Stimulated activated CD4-positive, alpha-beta T cell treated with anti-CD3 and anti-CD28 coated beads, TNF-alpha, amount 100 ng/mL, for 4 hours (primary cell): ENCODE data around the gene ATP1A4.
"Not testable (repeated sequence)": the region's sequence is repeated elsewhere in the genome, so short reads cannot be mapped to it uniquely, and the experiment has no call there.

Experiments used
- DNase-seq, 3 experiments: peaks; one replicate each; pipeline ENCODE4 v3.0.0-alpha.2; 2020; ENCODE audit warnings: low read depth in 3 of 3

The ATP1A4 gene

GRCh38 chr1:160151303-160151702 lies at the start of gene ATP1A4:
Gene ATP1A4, plus strand, starts transcription at chr1:160151603. Its CDS starts 438 bp downstream, at chr1:160152041.
- DNase-seq: no peak

DNA sequence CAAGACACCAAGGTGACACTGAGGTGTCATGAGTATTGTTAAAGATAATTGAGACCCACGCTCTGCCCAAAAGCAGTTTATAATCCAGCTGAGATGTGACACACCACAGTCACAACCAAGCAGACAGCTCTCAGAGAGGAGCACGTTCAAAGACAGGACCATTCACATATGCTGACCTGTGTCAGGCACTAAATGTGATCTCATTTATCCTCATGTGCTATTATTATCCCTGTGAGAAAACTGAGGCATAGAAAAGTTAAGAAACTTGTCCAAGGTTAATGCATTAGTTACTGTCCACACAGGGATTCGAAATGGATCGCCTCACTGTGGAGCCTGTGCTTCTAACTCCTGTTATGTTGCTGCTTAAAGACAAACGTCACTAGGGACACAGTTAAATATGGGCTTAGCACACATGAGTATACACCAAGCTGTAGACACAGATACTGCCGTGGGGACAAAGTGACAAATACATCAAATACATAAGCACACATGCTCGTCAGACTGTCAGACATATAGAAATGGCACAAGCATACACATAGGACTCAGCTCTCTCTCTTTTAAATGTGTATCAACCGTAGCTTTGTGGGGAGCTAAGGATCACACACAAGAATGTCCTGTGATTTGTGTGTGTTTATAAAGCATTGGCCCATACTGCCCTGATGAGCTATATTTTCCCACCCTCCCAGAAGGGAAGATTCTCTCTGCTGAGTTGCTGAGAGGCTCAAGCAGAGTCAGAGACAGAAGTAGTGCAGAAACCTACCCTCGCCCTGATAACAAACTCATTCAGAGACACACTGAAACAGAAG lies 49.5 kb upstream of the ATP1A4 start:
- DNase-seq: no peak

GRCh38 chr1:160103658-160104408 lies 47.6 kb upstream of the ATP1A4 start:
- no peak for DNase-seq

GRCh38 chr1:160104486-160104885 lies 46.9 kb upstream of the ATP1A4 start:
- DNase-seq: no peak

DNA sequence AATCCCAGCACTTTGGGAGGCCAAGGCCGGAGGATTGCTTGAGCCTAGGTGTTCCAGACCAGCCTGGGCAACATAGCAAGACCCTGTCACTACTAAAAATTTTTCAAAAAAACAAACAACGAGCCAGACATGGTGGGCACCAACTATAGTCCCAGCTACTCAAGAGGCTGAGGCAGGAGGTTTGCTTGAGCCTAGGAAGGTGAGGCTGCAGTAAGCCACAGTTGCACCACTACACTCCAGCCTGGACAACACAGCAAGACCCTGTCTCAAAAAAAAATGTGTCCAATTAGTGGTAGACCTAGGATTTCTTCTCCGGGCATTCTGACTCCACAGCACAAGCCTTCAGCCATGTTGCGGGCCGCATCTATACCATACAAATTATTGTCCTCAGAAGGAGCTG lies 46.2 kb upstream of the ATP1A4 start:
- DNase-seq: no peak

DNA sequence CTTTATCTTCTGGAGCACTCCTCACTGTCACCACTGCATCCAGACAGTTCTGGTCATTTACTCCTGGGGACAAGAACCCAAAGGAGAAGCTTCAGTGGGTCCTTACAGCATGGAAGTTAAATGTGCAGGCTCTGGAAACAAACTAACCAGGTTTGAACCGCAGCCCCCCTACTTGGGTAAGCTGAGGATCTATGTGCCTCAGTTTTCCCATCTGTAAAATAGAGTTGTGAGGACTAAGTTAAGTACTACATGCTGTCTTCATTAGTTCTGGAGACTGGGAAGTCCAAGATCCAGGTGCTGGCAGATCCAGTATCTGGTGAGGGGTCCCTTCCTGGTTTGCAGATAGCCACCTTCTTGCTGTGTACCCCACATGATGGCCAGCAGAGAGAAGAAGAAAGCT lies 43.9 kb upstream of the ATP1A4 start:
- no peak for DNase-seq

DNA sequence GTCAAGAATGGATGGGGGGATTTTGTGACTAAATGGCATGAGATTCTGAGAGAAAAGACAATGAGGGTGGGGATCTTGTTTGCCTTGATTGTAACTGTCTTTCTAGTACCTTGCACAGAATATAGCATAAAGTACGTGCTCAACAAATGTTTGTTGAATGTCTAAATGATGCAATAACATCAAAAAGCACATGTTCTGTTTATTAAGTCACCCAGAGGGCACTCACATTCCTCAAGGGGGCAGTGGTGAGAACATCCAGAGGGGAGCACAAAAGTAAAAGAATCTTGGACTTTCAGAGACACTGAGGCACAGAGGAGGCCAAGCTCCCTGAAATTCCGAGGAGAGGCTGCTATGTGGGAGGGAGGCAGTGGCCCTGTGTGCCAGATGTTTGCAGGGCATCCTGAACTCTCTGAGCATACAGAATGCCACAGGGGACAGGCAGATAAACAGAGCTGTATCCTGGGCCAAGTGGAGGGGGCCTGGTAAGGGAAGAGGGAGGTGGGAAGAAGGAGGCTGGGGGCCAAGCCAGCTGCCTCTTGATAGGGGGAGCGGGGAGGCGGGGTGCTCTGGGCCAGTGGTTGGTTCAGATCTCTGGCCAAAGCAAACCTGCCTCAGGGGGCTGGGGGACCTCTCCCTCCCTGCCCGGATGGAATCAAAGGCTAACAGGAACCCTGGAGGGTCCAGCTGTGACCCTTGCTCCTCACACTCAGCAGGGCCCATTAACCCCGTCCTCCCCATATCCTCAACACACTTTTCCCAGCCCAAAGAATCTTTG lies 42.3 kb upstream of the ATP1A4 start:
- no peak for DNase-seq

- no peak for DNase-seq
Measured at GRCh38 chr1:160109686-160110085, 41.7 kb upstream of the ATP1A4 start.

DNA sequence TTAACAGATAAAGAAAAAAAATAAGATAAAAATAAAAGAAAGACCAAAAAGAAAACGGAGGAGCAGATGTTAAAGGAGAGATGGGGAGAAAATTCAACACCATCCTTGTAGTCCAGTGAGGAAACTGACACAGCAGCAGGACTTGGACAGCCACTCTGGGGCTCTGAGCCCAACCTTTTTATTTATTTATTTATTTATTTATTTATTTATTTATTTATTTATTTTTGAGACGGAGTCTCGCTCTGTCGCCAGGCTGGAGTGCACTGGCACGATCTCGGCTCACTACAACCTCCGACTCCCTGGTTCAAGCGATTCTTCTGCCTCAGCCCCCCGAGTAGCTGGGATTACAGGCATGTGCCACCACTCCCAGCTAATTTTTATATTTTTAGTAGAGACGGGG lies 39.9 kb upstream of the ATP1A4 start:
- not testable (repeated sequence) for DNase-seq

DNA sequence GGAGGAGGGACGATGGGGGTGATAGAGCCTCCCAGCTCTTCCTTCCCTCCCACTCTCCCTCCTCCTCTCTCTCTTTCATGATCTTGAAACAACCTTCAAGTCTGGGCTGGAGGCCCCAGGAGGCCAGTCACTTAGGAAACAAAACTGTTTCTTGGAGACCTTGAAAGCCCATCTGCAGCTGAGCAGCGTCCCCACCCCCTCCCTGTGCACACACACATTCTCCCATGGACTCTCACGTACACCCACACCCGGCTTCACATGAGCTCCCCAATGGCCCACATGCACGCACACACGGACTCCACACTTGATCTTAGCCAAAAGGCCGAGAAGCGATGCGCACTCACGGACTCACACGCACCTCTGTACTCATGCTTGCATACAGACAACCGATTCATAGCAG lies 39.0 kb upstream of the ATP1A4 start:
- no peak for DNase-seq

DNA sequence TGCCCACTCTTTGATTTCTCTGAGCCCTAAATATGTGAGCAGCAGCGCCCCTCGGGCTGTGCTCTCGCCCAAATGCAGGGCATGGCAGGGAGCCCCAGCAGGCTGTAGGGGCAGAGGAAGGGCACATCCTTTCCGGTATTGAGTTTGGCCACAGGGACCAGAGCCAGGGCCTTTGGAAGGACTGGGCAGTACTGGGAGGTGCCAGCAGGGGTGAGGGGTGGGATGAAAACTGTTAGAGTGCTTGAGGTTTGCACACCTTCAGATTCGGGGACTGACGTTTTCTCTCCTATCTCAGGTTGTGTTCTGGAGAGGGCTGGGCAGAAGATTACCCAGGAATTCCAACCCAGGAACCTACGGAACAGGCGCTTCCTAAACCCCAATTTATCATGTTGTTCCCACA lies 38.0 kb upstream of the ATP1A4 start:
- DNase-seq: no peak

GRCh38 chr1:160114085-160114484 lies 37.3 kb upstream of the ATP1A4 start:
- no peak for DNase-seq

GRCh38 chr1:160115545-160116282 lies 35.7 kb upstream of the ATP1A4 start, which contains the start of gene ATP1A2:
Gene ATP1A2, plus strand, starts transcription at chr1:160115759. Its CDS starts 103 bp downstream, at chr1:160115862.
- DNase-seq: no peak

DNA sequence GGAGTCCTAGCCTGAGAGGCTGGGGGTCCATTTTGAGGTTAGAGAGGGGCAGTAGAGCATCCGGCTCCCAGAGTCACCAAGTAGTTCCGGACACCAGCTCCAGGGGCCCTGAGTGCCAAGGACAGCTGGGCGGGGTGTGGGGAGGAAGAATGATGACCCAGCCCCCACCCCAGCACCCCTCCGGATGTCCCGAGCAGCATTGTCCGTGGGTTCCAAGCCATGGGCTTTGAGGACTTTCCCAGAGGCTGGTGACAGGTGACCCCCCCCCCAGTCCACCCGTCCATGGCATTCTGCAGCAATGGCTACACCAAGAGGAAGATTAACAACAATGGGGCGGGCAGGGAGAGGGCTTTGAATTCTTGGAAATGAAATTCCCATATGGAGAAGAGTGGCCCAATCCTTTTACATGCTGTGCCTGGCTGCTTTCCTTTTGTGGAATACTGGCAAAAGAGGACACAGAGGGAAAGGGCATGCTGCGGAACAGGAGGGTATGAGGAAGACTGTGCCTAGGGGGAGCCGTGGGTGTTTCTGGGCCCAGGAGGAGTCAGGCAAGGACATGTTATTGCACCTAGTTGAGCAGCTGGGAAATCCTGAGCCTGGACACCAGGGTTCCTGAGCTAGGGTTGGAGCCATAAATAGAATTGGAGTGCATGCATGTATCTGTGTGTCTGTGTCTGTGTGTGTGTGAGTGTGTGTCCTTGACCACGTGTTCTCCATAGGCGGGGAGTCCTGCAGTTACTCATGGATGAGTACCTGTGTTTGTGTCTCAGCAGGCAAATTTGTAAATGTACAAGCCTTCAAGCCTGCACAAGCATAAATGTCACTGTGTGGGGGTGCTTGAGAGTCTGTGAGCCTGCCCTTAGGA lies 34.9 kb upstream of the ATP1A4 start:
- DNase-seq: no peak

DNA sequence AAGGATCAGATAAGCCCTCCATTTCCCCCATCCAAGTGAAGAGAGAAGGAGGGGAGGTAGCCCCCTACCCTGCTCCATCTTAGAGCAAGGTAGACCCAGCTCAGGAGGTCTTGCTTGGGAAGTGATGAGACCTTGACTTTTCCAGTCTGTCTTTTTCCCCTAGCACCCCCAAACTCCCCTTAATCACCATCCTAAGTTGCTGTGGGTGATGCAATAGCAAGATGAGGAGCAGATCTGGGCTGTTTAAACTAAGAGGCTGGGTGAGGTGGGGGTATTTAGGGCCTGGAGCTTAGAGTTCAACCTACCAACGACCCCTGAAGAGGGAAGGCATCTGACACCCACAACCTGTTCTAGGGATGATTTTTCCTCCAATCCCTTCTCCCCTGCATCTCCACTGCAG lies 34.1 kb upstream of the ATP1A4 start:
- DNase-seq: no peak

DNA sequence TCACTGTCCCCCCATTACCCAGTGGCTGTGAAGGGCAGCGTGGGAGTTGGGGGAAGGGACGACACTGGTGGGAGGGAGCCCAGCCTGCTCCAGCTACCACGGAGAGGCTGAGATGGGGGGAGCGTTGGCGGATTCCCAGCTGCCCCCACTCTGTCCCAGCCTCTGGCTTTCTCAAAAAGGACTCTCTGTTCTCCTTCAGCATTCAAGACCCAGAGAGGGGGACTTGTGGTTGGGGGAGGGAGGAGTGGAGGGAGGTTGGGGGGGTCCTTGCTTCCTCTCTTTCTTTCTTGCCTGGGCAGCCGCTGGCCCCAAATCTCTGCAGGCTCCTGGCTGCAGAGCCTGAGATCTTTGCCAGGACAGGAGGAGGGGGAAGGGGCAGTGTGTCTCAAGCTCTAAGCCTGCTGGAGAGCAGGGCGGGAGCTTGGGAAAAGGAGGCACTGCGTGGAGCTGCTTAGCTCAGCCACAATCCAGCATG lies 33.7 kb upstream of the ATP1A4 start:
- DNase-seq: no peak

- DNase-seq: no peak
Measured at GRCh38 chr1:160118928-160119327, 32.5 kb upstream of the ATP1A4 start.

- no peak for DNase-seq
Measured at GRCh38 chr1:160120797-160121196, 30.6 kb upstream of the ATP1A4 start.

GRCh38 chr1:160121388-160121787 lies 30.0 kb upstream of the ATP1A4 start:
- DNase-seq: no peak

- DNase-seq: no peak
Measured at GRCh38 chr1:160122978-160123495, 28.4 kb upstream of the ATP1A4 start.
